NCI-H69 (cell line): ENCODE results near the gene BSN.
"Not testable (repeated sequence)": the region's sequence is repeated elsewhere in the genome, so short reads cannot be mapped to it uniquely, and the experiment has no call there.

Experiments used
- DNase-seq: peaks from one replicate; lab custom pipeline; 2025; lab: John Stamatoyannopoulos, UW

The BSN gene

DNA sequence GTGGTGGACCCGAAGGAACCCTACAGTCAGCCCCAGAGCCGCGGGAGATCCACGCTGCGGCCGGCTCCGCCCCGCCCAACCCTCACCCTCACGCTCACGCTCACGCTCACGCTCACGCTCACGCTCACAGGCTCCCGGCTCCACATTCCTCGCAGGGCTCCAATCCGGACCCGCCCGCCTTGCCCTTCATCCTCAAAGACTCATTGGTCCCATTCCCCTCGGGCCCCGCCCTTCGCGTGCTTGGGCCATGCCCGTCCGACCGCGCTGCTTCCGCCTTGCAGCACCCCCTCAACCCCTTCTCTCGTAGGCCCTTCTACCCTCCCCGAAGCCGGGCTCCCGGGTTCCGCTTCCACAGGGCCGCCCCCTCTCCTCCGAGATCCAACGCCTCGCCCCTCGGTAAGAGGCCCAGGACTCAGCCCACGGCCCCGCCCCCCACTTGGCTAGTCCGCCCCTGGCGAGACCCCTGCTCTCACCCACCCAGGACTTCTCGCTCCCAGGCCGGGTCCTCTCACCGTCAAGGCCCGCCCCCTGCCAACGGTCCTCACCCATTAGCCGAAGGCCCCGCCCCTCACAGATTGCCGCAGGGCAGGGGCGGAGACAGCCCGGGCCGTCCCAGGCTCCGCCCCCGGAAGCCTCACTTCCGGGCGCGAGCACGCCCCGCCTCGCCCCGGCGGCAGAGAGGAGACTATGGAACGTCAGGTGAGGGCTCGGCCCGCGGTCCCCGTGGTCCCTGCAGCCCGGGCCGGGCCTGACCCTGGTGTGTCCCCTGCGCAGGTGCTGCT is 119.6 kb downstream of the BSN start, which contains the start of gene APEH:
Gene APEH (plus strand): TSS at position 637 of the 782 bp plus-strand sequence. CDS start 51 bp downstream, at position 688.
- DNase-seq, result no peak

DNA sequence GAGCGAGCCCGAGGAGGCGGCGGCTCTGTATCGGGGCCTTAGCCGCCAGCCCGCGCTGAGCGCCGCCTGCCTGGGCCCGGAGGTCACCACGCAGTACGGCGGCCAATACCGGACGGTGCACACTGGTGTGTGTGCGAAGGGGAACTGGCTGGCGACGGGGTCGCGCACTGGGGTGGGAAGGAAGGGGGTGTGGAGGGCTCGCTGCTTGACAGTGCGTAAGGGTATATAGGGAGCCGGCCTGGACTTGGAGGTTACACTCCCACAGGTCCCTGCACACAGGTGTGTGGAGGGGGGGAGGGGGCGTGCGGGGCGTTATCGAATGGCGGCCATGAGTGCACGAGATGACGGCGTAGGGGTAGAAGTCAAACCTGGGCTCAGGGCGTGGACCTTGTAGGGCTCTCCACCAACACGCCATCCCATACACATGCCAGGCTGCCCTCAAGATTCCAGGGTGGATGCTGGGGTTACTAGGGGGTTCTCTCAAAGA is 120.3 kb downstream of the BSN start:
- DNase-seq, result no peak

DNA sequence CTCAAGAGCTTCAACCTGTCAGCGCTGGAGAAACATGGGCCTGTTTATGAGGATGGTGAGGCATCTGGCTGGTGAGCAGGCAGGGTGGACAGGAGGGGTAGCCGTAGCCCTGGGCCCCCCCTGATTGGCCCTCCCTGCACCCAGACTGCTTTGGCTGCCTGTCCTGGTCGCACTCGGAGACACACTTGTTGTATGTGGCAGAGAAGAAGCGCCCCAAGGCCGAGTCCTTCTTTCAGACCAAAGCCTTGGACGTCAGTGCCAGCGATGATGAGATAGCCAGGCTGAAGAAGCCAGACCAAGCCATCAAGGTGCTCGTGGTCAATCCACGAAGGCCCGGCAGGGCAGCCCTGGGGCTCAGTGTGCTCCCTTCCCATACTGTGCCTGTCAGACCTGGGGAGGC is 121.6 kb downstream of the BSN start:
- DNase-seq, result no peak

- DNase-seq, result no peak
Observed at GRCh38 chr3:49680493-49681231, 126.4 kb downstream of the BSN start.

GRCh38 chr3:49681232-49681522 is 126.9 kb downstream of the BSN start:
- no peak for DNase-seq

- DNase-seq, result no peak
Observed at GRCh38 chr3:49681543-49681942, 127.3 kb downstream of the BSN start.

GRCh38 chr3:49683162-49683561 is 128.9 kb downstream of the BSN start:
- DNase-seq, result no peak

GRCh38 chr3:49684453-49684852 is 130.2 kb downstream of the BSN start:
- DNase-seq, result not testable (repeated sequence)

DNA sequence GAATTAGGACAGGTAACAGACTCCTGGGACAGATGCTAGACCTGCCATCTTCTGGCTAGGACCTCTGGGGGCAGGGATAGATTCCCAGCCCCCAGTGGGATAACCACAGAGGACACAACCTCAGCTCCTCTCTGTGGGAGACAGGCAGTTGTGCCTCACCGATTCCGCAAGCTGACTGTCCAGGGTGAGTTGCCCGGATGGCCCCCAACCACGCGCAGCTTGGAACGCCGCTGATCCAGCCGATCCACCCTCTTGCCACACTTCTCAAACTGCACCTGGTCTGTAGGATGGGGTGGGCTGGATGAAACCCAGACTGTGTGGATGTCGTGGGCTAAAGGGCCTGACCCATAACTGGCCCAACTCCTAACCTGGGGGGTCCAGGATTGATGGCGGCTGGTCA is 130.8 kb downstream of the BSN start:
- DNase-seq, result not testable (repeated sequence)

- DNase-seq, result not testable (repeated sequence)
Observed at GRCh38 chr3:49685846-49686245, 131.6 kb downstream of the BSN start.

GRCh38 chr3:49686346-49686745 is 132.1 kb downstream of the BSN start:
- not testable (repeated sequence) for DNase-seq

DNA sequence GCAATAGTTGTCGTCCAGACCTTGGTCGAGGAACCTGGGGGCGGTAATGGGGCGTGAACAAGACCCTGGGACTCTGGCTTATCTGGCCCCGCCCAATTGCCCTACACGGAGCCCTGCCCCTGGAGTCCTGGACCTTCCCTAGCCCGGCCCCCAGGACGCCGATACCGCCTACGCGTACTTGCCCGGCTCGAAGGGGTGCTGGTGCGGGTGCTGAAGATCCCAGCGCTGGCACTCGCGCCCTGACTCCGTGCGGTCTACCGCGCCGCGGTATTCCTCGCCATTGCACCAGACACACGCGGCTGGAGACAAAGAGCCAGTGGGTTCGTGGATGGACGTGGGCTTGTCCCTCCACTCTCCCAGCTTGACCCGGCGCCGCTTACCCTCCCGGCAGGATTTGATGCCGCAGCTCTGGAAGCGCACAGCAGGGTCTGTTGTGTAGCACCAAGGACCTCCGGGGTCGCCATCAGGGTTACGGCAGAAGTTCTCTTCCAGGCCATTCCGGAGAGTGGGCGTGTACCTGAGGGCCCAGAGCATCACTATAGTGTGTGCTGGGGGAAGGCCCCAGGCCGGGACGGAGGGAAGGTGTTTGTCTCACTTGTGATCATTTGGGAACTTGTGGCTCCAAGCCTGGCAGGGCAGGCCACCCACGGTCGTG is 132.6 kb downstream of the BSN start:
- not testable (repeated sequence) for DNase-seq

DNA sequence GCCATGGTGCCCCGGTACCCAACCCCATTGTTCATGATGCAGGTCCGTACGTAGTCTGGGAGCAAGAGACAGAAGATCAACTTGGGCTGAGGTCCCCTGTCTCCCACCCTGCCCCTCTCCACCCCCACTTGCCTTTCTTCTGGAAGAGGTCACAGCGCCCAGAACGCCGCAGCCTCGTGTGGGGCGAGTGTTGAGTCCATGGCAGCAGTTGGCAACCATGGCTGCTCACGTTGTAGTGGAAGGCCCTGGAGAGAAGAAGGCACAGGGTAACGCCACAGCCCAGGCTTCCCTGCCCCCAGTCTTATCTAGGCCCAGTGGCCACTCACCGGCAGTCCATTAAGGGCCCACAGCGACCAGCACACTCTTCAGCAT is 133.1 kb downstream of the BSN start:
- DNase-seq, result not testable (repeated sequence)

- DNase-seq, result not testable (repeated sequence)
Observed at GRCh38 chr3:49688338-49689045, 134.2 kb downstream of the BSN start.

GRCh38 chr3:49689046-49689907 is 135.0 kb downstream of the BSN start, which contains the start of the genes MST1 and RNF123:
Gene MST1 (minus strand): TSS chr3:49689474. CDS start chr3:49688691, 783 bp downstream.
Gene RNF123 (plus strand): TSS chr3:49689557. CDS start chr3:49691166, 1,609 bp downstream.
- DNase-seq, result no peak

- not testable (repeated sequence) for DNase-seq
Observed at GRCh38 chr3:49689908-49690624, 135.8 kb downstream of the BSN start.

GRCh38 chr3:49690856-49691255 is 136.6 kb downstream of the BSN start:
- DNase-seq, result not testable (repeated sequence)

DNA sequence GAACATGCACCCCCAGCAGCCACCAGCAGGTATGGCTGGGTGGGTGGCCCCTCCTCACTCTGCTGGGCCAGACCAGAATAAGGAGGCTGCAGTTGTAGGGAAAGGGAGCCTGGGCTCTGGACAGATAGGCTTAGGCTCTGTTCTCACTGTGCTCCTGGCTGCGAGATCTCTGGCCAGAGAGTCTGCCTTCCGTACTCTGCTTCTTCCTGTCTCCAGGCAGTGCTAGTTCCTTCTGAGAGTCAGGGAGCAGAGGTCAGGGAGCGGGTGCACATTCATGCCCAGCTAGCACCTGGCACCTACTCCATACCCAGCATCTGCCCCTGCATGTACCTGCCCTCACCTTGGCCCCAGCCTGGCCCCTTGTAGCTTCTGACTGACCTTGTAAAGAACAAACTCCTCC is 137.2 kb downstream of the BSN start:
- DNase-seq, result not testable (repeated sequence)

DNA sequence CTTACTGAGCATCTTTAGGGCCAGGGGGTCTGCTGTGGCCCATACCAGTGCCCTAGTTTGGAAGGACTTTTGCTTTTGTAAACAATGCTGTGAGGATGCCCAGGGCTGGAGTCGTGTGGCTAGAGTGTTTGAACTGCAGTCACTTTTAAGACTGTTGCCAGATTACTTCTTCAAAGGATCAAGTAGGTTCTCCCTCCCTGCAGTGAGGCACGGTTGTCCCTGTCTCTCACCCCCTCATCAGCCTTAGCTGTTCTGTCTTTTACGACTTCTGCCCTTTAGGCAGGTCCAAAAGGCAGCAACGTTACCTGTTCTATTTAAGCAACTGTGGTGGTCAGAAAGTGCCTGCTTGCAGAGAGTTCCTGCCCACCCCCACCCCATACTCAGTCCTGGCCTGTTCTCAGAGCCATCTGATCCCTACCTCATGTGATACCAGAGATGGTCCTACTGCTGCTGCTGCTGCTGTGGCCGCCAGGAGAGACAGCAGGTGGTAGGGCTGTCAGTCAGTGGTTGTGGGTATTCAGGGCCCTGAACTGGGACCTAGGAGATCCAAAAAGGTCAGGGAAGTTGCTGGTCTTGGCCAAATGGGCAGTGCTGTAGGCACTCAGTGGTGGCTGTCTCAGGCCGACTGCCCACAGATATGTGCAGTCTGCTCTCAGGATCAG is 140.3 kb downstream of the BSN start:
- DNase-seq, result not testable (repeated sequence)
